ENCODE results near the gene LUC7L3.

- no peak for TF ChIP-seq ATAD3A (CRISPR knock-in tag; IDR thresholded peaks at IDR 0.05)
- TF ChIP-seq ATF3 (CRISPR knock-in tag; IDR thresholded peaks at IDR 0.05), result no peak
- no peak for TF ChIP-seq KMT2B (CRISPR knock-in tag; IDR thresholded peaks at IDR 0.05)
- TF ChIP-seq ZSCAN9 (CRISPR knock-in tag; IDR thresholded peaks at IDR 0.05; ENCODE audit: borderline replicate concordance), result no peak
- no peak for TF ChIP-seq ZNF207 (IDR thresholded peaks at IDR 0.05; ENCODE audit: borderline replicate concordance)
- no peak for TF ChIP-seq CTCF (CRISPR knock-in tag; IDR thresholded peaks at IDR 0.05)
- no peak for TF ChIP-seq BRCA1 (CRISPR knock-in tag; IDR thresholded peaks at IDR 0.05)
- TF ChIP-seq ZNF740 (CRISPR knock-in tag; IDR thresholded peaks at IDR 0.05), result no peak
Observed at GRCh38 chr17:50790618-50791017, 71.2 kb downstream of the LUC7L3 start.
